ENCODE measurements around the gene TBC1D32.
"Not testable (repeated sequence)": the region's sequence is repeated elsewhere in the genome, so short reads cannot be mapped to it uniquely, and the experiment has no call there.

GRCh38 chr6:121311814-121312213, 22.5 kb downstream of the TBC1D32 start:
- not testable (repeated sequence) for TF ChIP-seq POLR2A (IDR thresholded peaks at IDR 0.05; ENCODE audit: low read length); GATA1 (IDR thresholded peaks at IDR 0.05; ENCODE audit: low read depth, low read length)
